GM13976 (cell line): ENCODE measurements around the gene LMOD3.

Experiments used
- DNase-seq: peaks from one replicate; pipeline ENCODE4 v3.0.0; 2012; ENCODE audit warnings: low spot score
- in situ Hi-C: fragments of 300-500 bp; cut with MboI; formaldehyde crosslinking; loops from one replicate; pipeline ENCODE4 v1.12.0; 2022; ENCODE audit warnings: low sequenced_read_pairs, mixed read lengths, inconsistent platforms; ENCODE audit not compliant: unreplicated experiment
- TF ChIP-seq, protein P1 (sequence below): IDR thresholded peaks from 2 replicates; pipeline ENCODE4 v1.5.1; 2012; ENCODE audit warnings: borderline replicate concordance, mild to moderate bottlenecking; ENCODE audit not compliant: insufficient read depth; ENCODE audit errors: extremely low read depth, missing control alignments, control extremely low read depth

LMOD3 gene

DNA sequence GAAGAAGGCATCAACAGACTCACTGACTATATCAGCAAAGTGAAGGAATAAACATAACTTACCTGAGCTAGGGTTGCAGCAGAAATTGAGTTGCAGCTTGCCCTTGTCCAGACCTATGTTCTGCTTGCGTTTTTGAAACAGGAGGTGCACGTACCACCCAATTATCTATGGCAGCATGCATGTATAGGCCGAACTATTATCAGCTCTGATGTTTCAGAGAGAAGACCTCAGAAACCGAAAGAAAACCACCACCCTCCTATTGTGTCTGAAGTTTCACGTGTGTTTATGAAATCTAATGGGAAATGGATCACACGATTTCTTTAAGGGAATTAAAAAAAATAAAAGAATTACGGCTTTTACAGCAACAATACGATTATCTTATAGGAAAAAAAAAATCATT is 17.8 kb downstream of the LMOD3 start:
- DNase-seq, result no peak
- in situ Hi-C loops, result no loop called here
- TF ChIP-seq, protein P1, sequence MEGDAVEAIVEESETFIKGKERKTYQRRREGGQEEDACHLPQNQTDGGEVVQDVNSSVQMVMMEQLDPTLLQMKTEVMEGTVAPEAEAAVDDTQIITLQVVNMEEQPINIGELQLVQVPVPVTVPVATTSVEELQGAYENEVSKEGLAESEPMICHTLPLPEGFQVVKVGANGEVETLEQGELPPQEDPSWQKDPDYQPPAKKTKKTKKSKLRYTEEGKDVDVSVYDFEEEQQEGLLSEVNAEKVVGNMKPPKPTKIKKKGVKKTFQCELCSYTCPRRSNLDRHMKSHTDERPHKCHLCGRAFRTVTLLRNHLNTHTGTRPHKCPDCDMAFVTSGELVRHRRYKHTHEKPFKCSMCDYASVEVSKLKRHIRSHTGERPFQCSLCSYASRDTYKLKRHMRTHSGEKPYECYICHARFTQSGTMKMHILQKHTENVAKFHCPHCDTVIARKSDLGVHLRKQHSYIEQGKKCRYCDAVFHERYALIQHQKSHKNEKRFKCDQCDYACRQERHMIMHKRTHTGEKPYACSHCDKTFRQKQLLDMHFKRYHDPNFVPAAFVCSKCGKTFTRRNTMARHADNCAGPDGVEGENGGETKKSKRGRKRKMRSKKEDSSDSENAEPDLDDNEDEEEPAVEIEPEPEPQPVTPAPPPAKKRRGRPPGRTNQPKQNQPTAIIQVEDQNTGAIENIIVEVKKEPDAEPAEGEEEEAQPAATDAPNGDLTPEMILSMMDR, result no peak

DNA sequence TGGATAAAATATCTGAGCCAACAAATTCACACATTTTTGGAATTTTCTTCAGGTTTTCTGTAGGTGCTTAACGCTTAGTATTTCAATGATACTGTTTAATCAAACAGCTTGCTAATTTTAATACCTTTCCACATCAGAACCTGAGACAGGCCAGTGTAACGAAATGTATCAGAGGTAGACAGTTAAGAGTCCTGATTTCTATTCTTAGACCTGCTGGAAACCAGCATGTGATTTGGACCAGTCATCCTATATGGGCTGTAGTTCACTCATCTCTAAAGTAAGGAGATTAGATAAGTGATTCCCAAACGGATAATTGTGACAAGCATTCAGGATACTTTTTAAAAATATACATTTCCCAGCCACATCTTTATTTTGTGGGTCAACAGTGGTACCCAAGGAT is 19.3 kb downstream of the LMOD3 start:
- in situ Hi-C loops, result no loop called here
- TF ChIP-seq, protein P1, result no peak

DNA sequence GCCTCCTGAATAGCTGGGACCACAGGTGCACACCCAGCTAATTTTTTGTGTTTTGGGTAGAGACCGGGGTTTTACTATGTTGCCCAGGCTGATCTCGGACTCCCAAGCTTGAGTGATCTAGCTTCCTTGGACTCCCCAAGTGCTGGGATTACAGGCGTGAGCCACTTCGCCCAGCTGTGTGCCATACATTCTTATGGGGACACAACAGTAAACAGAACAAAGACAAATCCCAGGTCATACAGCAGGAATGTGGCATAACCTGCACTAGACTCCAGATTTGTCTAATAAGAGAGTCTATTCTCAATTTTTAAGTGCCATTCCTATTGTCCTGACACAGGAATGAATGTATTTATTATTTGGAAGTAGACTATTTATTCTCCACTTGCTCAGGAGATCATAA is 20.0 kb downstream of the LMOD3 start:
- in situ Hi-C loops, result no loop called here
- TF ChIP-seq, protein P1, result no peak

More for the DNA sequence above, 19.3 kb downstream of the LMOD3 start:
- DNase-seq, result no peak

DNA sequence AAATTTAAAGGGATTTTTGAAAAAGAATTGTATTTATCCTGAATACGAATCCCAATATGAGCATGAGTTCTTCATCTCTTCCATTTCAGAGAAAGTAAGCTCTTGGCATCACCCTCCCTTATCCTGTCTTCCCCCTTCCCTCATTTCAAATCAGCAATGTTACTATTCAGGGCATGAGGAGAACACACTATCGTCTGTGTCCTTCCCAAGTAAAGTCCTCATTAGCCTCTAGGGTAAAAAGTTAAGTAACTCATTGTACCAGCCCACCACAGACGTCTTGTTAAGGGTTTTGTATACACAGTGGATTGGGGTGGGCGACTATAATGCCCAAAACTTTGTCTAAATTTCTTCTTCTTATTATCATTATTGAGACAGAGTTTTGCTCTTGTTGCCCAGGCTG is 22.8 kb downstream of the LMOD3 start:
- TF ChIP-seq, protein P1, result no peak
- DNase-seq, result no peak
- in situ Hi-C loops, result no loop called here

More for the DNA sequence above, 20.0 kb downstream of the LMOD3 start:
- no peak for DNase-seq

DNA sequence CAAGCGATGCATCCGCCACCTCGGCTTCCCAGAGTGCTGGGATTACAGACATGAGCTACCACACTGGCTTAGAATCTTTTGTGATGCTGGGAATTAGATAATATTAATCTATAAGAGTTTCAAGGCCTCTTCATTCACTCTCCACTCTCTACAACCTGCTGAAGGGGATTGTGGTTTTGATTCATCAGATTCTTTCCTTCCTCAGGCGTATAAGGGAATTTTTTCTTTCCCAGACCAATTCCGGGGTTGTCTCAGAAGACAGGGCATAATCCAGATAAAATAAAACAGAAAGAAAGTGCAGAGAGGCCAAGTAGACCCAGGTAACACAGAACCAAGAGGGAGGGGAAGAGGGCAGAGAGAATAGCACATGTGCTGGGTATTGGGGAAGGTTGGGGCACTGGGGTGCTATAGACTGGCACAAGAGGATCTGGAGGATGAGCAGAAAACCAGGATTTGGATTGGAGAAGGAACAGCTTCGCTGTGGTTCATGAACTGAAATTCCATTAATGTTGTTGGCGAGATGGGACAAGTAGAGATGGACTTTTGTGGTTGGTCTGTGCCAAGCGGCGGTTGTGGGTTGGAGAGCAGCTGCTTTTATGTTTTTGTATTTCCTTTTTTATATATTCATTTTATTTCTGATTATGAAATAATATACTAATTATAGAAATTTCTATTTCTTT is 24.8 kb downstream of the LMOD3 start:
- in situ Hi-C loops, result no loop called here
- TF ChIP-seq, protein P1, result no peak
- no peak for DNase-seq

DNA sequence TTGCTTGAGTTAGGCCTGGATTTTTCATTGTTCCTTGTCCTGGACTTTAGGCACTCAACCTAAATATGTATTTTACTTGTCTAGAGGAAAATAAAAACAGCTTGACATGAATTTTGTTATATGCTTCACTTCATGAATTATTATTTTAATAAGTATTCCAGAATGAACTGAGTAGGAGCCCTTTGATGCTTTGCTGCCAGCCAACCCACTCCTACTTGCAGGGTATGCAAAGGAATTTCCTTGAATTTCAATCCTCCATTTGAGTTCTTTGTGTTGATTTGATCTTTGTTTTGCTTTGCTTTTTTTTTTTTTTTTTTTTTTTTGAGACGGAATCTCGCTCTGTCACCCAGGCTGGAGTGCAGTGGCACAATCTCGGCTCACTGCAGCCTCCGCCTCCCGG is 26.1 kb downstream of the LMOD3 start:
- in situ Hi-C loops, result no loop called here
- TF ChIP-seq, protein P1, result no peak
- no peak for DNase-seq
